NCI-H2227 (cell line): ENCODE results near the gene USPL1.

Experiments
- DNase-seq: peaks from one replicate; lab custom pipeline; 2025; ENCODE audit not compliant: unreplicated experiment; lab: John Stamatoyannopoulos, UW

The USPL1 gene

GRCh38 chr13:30656178-30656577 lies 38.5 kb downstream of the USPL1 start:
- DNase-seq: no peak

- DNase-seq: no peak
These were observed 42.3 kb downstream of the USPL1 start for GRCh38 chr13:30659980-30660379.

- DNase-seq: no peak
These were observed 43.1 kb downstream of the USPL1 start for GRCh38 chr13:30660796-30661195.

GRCh38 chr13:30664689-30665275 lies 47.1 kb downstream of the USPL1 start:
- no peak for DNase-seq

- no peak for DNase-seq
These were observed 47.9 kb downstream of the USPL1 start for GRCh38 chr13:30665638-30666037.

GRCh38 chr13:30666113-30666512 lies 48.4 kb downstream of the USPL1 start:
- no peak for DNase-seq

GRCh38 chr13:30667014-30667413 lies 49.3 kb downstream of the USPL1 start:
- DNase-seq: no peak

- no peak for DNase-seq
These were observed 50.6 kb downstream of the USPL1 start for GRCh38 chr13:30668312-30668711.

GRCh38 chr13:30671271-30671815 lies 53.6 kb downstream of the USPL1 start:
- no peak for DNase-seq

GRCh38 chr13:30673669-30674521 lies 56.2 kb downstream of the USPL1 start:
- peak; percentile 92 for DNase-seq

GRCh38 chr13:30675717-30676116 lies 58.0 kb downstream of the USPL1 start:
- no peak for DNase-seq

GRCh38 chr13:30676672-30677071 lies 59.0 kb downstream of the USPL1 start:
- peak; percentile 3 for DNase-seq

GRCh38 chr13:30679483-30680330 lies 62.0 kb downstream of the USPL1 start:
- DNase-seq: peak; percentile 14

GRCh38 chr13:30681843-30682242 lies 64.1 kb downstream of the USPL1 start:
- no peak for DNase-seq

- no peak for DNase-seq
These were observed 67.7 kb downstream of the USPL1 start for GRCh38 chr13:30685320-30685859.

- no peak for DNase-seq
These were observed 68.3 kb downstream of the USPL1 start for GRCh38 chr13:30685987-30686386.

GRCh38 chr13:30687601-30688000 lies 69.9 kb downstream of the USPL1 start:
- no peak for DNase-seq

GRCh38 chr13:30689752-30690151 lies 72.0 kb downstream of the USPL1 start:
- DNase-seq: no peak

- no peak for DNase-seq
These were observed 72.8 kb downstream of the USPL1 start for GRCh38 chr13:30690282-30691188.

GRCh38 chr13:30692113-30692512 lies 74.4 kb downstream of the USPL1 start:
- no peak for DNase-seq
